ENCODE measurements around the gene HOXB9.

The HOXB9 gene

GRCh38 chr17:48610282-48611211 is 15.6 kb downstream of the HOXB9 start, which contains the start of gene HOXB7:
Gene HOXB7, minus strand, starts transcription at chr17:48611017. Its CDS starts 99 bp downstream, at chr17:48610918.
- peak; percentile 85 for DNase-seq (ENCODE audit: low spot score)

GRCh38 chr17:48609759-48610281 is 16.3 kb downstream of the HOXB9 start:
- no peak for DNase-seq (ENCODE audit: low spot score)

- no peak for DNase-seq (ENCODE audit: low spot score)
Measured at GRCh38 chr17:48609033-48609432, 17.1 kb downstream of the HOXB9 start.

DNA sequence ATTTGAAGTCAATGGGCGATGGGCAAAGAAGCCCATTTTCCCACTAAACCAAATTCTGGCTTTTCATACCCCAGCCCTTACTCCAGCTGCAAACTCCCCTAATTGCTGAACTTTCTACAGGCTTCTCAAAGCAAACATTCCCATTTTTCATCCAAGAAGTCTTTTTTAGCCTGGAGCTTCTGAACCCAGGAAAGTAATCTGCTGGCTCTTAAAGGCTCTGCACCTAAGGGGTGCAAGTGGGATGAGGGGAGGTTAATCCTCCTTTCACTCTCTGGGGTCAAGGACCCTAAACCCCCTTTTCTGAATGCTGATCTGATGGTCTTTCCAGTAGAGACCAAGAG is 17.7 kb downstream of the HOXB9 start:
- DNase-seq (ENCODE audit: low spot score) = no peak

GRCh38 chr17:48606892-48607614 is 19.1 kb downstream of the HOXB9 start:
- DNase-seq (ENCODE audit: low spot score) = no peak

DNA sequence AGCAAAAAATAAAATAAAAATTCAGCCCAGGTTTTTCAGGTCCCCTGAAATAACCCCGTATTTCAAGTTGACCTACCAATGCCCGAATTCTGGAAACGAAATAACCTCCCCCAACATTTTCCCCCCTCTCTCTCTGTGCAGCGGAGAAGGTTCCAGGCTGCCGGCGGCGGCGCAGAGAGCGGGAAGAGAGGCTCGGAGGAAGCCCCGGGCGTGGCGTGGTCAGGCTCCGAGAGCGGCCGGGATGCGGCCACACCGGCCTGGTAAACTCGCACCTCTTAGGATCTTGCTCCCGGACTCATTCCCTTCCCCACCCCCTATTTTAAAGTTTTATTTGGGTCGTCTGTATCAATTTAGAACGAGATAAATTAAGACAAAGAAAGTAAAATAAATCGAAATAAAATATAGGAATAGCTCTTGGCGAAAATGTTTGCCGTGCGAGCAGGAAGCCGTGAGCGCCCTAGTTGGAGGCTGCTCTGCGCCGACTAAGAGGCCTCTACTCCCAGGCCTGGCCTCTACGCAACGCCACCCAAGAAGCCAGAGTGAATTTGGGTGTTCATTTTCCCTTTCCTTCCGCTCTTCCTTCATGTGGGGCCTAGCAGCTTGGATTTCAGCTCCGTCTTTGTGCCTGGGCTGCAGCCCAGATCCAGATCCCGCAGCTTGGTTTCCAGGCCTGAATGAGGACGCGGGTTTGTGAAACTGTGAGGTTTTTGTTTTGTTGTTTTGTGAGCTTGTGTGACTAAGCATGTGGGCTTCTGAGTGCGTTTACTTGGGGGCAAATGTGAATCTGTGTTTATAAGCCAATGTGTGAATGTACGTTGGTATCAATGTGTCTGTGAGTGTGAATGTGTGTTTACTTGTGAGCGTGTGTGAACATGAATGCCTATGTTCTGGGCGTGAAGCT is 19.9 kb downstream of the HOXB9 start:
- no peak for DNase-seq (ENCODE audit: low spot score)

DNA sequence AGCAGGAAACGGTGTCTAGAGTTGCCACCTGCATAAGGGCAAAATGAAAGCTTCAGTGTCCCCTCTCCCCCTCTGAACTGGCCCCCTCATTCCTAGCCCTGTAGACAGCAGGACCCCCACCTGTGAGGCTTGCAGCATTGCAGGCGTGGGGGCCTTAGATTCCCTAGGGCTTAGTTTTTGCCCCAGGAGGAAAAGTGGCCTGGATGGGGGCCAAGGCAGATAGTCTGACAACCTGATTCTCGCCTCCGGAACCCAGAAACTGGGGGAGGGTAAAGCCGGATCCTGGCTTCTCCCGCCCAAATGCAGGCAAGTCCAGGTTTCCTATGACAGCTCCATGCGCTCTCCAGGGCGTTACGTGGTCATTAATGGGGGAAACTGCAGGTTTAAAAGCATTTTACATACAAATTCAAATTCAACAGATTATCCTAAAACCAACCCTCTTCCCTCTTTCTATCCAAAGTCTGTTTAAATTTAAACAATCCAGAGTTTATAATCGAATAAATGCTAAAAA is 20.7 kb downstream of the HOXB9 start:
- no peak for DNase-seq (ENCODE audit: low spot score)

DNA sequence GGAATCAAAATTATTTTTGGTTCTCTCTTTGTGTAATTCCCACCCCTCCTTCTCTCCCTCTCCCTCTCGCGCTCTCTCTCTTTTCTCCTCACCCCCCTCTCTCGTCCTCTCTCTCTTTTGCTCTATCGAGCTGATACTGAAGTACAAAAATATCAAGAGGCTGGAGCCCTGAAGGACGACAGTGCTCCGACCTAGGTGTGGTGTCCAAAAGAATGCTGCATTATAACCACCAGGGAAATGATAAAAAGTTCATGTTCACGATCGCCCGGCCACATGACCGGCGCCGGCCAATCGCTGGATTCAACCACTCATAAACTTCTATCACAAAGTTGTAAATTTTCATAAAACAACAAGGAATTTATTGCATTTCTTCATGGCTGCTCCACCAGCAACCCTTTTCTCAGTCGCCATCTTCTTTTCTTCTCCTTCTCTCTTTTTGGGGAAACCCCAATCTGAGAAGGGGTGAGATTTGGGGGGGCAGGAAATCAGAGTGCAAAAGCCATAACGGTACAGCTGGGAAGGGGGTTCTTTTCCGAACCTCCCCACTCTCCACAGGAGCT is 21.3 kb downstream of the HOXB9 start, which contains the start of gene HOXB6:
TSS of gene HOXB6 (minus strand) at position 217 of the 560 bp plus-strand sequence. CDS start 6,836 bp downstream, outside the sequence.
- no peak for DNase-seq (ENCODE audit: low spot score)

- no peak for DNase-seq (ENCODE audit: low spot score)
Measured at GRCh38 chr17:48603959-48604769, 22.0 kb downstream of the HOXB9 start.

- DNase-seq (ENCODE audit: low spot score) = no peak
Measured at GRCh38 chr17:48601539-48602425, 24.4 kb downstream of the HOXB9 start.

- DNase-seq (ENCODE audit: low spot score) = no peak
Measured at GRCh38 chr17:48601207-48601538, 25.0 kb downstream of the HOXB9 start.

DNA sequence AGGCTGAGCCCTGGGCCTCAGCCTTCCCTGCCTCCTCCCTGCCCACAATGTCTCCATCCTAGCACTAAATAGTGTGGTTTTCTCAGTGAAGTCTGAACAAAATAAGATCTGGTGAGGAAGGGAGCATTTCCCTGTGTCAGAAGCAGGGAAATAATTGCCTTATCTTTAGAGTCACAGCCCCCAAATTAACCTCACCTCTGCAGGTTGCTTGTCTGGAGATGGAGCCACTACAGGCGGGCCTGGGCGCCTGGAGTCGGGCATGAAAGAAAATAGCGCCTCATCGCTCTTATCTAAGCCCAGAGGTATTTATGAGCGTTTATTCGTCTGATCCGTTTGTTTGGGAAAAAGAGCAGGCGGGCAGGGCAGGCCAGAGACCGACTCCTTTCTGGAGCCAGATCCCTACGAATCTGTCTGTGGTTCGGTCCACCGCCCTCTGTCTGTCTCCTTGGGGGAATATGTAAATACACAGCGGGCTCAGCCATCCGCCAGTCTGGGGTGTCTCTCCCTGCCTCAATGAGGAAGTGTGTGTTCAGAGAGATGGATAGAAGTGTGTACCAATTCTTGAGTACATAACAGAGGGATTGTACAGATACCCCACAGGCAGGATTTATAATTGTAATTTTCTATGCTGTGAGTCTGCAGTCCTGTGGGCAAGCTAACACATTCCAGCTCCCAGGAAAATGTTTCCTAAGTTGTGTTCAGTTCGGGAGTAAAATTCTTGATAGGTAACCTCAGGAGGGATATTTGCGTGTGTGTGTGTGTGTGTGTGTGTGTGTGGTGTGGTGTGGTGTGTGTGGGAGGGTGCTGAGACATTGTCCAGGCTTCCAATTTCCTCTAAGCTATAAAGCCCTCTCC is 25.7 kb downstream of the HOXB9 start:
- no peak for DNase-seq (ENCODE audit: low spot score)

DNA sequence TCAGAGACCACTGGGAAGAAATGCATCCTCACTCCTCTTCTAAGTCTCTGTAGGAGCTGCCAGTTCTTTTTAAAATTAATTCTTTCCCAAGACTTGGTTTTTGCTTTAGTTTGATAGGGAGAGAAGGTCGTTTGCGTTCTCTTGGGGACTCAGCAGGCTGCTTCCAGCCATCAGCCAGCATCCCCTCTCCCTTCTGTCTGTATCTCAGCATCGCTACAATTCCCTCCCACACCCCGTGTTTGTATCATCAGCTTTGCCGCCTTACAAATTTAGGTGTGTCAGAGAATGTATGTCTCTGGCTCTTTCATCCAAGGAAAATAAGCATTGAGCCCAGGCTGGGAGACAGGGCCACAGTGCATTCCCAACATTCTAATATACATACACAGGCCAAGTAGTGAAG is 26.8 kb downstream of the HOXB9 start:
- no peak for DNase-seq (ENCODE audit: low spot score)

GRCh38 chr17:48598736-48599135 is 27.4 kb downstream of the HOXB9 start:
- DNase-seq (ENCODE audit: low spot score) = no peak

GRCh38 chr17:48597778-48598631 is 28.2 kb downstream of the HOXB9 start:
- DNase-seq (ENCODE audit: low spot score) = peak; percentile 55

DNA sequence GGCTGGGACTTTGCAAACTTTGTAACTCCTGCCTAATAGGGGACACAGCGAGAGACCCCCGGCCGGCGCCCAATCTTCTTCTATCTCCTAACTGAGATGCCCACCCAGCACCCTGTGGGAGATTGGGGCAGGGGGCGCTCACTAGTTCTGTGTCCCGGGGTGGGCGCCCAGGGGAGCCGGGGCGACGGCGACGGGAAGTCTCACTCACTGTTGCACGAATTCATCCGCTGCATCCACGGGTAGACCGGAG is 28.7 kb downstream of the HOXB9 start:
- no peak for DNase-seq (ENCODE audit: low spot score)

DNA sequence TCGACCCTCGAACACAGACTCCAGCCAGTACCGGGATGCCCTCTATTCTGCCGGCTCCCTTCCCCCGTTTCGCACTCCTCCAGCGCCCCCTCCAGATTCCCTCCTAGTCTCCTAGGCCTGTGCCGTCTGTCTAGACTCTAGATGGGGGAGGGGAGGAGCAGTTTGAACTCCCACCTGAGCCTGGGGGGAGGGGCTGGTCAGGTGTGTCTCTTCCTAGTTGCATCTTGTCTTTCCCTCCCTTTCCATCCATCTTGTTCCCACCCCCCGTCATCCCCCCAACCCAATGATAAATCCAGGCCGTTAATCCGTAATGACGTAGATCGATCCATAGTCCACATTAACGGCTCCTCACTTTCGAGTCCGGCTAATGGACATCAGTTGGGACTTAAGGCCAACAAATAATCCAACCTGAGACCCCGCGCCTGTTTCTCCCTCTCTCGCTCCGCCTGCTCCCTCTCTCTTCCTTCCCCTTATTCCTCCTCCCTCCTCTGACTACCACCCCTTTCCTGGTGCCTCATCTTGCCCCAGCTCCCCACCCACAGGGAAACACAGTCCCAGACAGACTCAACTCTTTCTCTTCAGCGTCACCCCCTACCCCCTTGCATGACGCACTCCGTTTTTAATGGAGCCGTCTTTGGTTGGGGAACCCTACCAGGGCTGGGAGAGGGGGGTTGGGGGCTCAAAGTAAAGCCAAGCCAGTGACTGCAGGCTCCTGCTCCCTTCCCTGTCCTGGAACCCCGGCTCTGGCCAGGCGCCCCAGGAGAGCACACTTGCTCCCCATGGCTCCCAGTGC is 29.2 kb downstream of the HOXB9 start:
- no peak for DNase-seq (ENCODE audit: low spot score)
